Stimulated activated CD8-positive, alpha-beta memory T cell treated with anti-CD3 and anti-CD28 coated beads, Interleukin-4, amount 100 ng/mL, for 24 hours (primary cell): Measurements from ENCODE around the gene RHOB.
"Not testable (repeated sequence)": the region's sequence is repeated elsewhere in the genome, so short reads cannot be mapped to it uniquely, and the experiment has no call there.

Source experiments
- DNase-seq: peaks from one replicate; pipeline ENCODE4 v3.0.0-alpha.2; 2020; ENCODE audit warnings: low read depth

RHOB gene

DNA sequence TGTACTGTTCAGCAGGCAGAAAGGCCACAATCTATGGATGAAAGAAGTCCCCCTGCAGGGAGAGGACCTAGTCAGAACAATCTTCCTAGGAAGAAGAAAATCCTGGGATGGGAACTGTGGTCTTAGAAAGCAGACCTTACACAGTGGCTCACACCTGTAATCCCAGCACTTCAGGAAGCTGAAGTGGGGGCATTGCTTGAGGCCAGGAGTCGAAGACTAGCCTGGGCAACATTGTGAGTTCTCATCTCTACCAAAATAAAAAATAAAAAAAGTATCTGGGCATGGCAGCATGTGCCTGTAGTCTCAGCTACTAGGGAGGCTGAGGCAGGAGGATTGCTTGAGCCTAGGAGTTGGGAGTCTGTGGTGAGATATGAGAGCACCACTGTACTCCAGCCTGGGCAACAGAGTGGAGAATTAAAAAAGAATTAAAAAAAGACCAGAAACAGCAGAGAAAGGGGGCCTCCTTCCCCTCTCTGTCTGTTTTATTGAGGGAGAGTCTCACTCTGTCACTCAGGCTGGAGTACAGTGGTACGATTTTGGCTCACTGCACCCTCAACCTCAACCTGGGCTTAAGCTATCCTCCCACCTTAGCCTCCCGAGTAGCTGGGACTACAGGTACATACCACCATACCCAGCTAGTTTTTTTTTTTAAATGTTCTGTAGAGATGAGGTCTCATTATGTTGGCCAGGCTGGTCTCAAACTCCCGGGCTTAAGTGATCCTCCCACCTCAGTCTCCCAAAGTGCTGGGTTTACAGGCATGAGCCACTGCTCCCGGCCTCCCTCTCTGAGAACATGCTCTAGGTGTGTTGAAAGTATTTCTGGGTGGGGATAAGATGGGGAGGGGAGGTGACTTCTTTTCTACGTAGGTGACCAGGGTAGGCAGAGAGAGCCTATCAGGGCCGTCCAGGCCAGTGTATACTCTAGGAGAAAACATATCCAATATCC, 7.4 kb downstream of the RHOB start:
- DNase-seq: no peak

DNA sequence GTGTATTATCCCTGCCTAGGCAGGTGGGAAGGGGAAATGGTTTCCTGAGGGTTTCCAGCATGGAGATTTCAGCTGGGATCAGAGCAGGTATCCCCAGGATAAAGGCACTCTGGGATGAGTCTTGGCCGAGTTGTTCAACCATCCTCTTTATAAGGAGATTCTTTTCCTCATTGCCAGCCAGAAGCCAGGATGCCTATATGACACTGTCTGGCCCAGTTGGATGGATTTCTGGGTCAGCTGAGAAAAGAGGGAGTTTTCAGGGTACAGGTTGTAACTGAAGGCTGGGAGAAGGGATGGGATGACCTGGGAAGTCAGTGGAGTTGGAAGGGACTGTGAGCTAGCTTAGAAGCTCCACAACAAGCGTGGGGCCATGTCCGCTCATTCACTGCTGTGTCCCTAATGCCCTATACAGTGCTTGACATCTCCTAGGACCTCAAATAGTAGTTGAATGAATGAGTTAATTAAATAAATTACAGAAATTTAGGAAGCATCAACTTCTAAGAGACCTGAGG, 8.3 kb downstream of the RHOB start:
- no peak for DNase-seq

DNA sequence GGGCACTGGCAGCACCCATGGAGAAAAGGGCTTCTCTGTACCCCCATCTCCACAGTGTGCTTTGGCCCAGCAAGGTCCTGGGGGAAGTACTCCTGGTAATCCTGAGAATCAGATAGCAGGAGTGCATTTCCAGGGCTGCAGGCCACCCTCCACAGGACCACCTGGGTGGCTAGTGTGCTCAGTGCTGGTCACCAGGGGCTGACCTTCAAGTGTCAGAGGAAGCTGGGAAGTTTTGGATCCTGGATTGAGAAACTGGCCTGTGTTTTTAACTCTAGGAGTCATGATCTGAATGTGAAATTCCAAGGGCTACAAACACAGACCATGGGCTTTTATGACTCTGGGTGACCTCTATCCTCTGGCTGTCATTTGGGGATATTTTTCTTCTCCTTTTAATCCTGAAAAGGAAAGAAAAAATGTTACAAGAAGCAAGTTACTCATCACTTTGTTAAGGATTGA, 9.3 kb downstream of the RHOB start:
- DNase-seq: no peak

DNA sequence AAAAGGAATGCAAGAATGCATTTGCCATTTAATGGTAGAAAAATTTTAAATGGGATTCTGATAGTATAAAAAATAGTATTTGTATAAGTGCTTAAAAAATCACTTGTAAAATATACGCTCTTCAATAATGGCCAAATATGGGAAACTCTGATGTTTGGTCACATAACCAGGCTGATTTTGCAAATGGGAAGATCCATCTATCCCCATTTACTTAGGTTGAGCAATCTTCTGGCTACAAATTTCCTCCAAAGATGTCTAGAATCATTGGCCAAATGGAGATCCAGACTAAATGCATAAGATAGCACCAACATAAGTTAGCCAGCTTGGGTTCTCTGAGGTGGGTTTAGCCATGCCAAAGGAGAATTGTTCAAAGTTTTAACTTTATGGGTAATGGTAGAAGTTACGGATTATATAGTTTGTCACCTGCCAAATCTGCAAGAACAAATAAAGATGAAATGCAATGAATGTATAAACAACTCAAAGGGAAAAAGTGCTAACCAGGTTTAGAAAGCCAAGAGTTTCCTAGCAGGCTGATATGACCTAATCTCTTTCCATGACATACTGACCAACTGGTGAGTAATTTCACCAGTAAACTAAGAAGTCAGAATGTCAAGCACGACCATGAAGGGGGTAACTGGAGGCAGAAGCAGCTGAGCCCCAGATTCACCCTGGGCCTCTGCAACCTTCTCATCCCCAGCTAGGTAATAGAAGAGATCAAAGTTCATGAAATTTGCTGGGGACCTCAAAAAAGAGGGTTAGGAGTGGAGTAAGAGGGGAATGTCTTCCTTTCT, 10.0 kb downstream of the RHOB start:
- no peak for DNase-seq

DNA sequence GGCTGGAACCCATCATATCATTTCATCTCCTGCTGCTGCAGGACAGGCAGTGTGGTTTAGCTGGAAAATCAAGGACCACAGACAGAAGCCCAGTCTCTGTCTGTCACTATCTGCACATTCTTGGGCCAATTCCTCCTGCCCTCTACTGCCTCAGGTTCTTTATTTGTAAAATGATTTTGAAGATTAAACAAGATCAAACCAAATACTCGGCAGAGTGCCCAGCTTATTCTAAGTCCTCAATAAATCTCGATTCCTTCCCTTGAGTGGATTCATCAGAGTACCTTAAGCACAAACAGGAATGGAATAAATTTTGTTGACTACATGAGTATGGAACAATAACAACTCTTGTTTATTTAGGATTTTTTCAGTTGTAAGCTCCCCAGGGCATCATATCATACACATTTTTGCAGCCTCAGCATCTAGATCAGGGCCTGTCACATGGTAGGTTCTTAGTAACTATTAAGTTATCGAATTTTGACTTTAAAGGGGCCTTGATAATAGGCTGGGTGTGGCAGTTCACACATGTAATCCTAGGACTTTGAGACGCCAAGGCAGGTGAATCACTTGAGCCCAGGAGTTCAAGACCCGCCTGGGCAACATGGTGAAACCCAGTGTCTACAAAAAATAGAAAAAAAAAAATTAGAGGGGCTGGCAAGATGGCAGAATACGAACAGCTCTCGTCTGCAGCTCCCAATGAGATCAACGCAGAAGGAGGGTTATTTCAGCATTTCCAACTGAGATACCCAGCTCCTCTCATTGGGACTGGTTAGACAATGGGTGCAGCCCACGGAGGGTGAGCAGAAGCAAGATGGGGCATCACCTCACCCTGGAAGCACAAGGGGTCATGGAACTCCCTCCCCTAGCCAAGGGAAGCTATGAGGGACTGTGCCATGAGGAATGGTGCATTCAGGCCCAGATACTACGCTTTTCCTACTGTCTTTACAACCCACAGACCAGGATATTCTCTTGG, 11.1 kb downstream of the RHOB start:
- no peak for DNase-seq

DNA sequence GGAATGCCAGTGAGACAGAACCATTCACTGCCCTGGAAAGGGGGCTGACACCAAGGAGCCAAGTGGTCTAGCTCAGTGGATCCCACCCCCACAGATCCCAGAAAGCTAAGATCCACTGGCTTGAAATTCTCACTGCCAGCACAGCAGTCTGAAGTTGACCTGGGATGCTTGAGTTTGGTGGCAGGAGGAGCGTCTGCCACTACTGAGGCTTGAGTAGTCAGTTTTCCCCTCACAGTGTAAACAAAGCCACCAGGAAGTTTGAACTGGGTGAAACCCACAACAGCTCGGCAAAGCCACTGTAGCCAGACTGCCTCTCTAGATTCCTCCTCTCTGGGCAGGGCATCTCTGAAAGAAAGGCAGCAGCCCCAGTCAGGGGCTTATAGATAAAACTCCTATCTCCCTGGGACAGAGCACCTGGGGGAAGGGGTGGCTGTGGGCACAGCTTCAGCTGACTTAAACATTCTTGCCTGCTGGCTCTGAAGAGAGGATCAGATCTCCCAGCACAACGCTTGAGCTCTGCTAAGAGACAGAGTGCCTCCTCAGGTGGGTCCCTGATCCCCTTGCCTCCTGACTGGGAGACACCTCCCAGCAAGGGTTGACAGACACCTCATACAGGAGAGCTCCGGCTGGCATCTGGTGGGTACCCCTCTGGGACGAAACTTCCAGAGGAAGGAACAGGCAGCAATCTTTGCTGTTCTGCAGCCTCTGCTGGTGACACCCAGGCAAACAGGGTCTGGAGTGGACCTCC, 12.0 kb downstream of the RHOB start:
- DNase-seq: not testable (repeated sequence)

DNA sequence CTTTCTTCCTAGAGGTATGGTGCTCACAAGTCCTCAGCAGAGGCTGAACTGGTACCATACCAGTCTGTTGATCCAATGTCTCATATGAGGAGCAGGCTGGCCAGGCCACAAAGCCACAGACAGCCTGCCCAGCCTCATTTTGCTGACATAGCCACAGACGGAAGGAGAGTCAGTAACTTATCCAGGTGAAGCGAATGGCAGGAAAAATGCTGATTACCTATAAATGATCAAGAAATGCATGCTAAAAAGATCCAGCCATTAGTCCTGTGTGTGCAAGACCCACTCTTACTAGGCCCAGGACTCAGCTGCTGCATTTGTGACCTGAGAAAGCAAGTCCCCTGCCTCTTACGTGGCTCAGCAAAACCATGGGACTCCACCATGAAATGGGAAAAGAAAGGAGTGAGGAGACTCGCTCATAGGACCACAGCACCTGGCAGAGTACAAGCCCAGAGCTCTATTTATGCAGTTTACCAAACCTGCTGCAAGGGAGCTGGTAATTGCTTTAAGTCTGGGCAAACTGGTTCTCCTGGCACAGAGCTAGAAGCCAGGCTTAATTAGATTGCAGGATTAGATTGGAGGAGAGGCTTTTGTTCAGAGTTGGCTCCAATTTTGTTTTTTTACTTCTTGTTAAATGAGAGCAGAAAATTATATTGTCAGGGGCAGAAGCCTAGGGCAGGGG, 19.0 kb downstream of the RHOB start:
- no peak for DNase-seq

DNA sequence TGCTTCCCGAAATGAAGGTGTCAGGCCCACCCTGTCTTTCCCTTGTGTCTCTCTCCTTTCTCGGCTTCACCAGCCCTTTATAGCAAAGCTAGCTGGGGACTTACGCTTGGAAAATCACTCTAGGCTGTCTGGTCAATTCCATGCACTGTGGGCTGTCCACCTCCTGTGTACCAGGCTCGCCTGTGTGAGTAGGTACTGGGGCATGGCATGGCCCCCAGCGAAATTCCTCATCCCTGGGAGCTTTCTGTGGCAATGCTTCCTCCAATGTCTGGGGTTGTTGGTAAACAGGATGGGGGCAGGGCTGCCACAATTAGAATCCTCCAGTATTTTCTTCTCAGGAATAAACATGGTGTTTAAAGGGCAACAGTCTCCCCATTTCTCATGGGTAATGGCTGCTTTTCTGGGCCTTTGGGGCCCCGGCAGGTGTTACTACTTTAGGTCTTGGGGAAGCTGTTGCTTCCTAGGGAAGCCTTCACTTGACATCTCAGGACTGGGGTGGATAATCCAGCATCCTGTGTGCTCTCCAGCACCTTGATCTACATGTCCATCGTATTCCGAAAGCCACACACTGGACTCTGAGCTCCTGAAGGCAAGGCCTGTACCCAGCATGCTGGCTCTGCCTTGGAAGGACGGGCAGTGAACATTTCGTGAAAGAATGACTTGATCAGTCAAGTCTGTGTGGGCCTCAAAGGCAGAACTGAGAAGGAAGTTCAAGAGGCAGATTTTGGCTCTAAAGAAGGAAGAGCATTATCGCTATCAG, 21.1 kb downstream of the RHOB start:
- DNase-seq: no peak

DNA sequence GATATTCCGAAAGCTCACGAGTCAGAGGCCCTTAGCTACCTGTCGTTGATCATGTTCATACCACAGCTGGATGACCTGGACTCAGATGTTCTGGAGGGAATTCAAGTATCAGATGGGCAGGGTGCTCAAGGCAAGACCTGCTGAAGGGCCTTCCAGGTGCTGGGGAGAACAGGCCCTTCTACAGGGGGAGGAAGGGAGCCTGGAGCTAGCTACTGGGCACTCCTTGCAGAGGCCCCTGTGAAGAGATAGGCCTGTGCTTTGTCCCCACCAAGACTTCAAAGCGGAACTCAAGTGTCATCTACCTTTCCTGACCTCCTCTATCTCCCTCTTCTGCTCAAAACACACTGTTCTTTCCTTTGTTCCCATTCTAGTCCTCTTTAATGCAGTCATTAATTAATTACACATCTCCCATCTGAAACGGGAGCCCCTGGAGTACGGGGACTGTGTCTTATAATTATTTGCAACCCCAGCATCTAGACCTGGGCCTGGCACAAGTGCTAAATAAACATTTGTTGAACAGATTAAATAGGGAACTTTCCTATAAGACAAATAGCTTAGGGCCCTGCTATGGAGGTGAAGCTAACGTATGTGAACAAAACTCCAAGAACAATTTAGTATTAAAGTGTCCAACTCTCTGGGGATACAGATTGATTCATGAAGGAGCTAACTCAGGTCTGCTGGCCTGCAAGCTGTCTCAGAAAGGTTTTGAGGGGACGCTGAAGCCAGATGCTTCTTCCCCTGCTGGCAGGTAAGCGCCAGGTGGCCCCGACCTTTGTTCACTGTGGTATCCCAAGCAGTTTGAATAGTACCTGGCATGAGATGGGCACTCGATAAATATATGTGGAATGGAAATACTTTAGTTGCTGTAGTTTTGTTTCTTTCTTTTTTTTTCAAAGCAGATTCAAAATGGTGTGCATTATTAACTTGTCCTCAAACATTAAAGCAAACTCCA, 22.0 kb downstream of the RHOB start:
- DNase-seq: no peak

DNA sequence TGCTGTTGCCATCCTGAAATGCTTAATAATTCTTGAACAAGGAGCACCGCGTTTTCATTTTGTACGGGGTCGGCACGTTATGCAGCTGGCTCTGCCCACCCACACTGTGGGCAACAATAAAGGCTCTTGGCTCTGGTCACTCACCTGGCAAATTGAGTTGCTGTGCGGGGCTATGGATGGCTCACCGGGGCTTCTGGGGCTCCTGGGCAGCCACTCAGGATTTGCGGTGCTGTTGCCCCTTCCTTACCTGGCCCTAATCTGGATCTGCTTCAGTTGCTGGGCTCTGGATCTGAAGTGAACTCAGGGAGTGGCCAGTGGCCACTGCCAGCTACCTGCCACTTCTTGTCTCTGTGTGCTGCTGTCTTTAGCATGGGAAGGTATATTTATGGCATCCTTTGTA, 22.7 kb downstream of the RHOB start:
- DNase-seq: no peak

DNA sequence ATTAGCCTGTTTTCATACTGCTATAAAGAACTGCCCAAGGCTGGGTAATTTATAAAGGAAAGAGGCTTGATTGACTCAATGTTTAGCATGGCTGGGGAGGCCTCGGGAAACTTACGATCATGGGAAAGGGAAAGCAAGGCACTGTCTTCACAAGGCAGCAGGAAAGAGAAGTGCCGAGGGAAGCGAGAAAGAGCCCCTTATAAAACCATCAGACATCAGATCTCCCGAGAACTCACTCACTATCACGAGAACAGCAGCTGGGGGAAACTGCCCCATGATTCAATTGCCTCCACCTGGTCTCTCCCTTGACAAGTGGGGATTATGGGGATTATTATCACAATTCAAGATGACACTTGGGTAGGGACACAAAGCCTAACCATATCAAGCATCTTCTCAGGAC, 23.3 kb downstream of the RHOB start:
- no peak for DNase-seq

DNA sequence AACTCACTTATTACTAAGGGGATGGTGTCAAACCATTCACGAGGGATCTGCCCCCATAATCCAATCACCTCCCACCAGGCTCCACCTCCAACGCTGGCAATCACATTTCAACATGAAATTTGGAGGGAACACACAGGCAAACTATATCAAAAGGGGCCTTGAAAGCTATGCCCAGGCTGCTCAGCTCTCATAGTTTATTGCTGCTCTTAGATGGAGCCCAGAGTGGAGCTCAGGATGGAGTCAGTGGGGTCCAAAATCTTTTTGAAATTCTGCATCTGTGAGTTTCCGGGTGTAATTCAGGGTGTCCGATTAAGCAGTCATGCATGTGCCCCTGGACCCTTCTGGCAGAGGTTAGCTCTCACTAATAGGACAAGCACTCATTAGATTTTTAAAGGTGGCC, 24.3 kb downstream of the RHOB start:
- DNase-seq: no peak

DNA sequence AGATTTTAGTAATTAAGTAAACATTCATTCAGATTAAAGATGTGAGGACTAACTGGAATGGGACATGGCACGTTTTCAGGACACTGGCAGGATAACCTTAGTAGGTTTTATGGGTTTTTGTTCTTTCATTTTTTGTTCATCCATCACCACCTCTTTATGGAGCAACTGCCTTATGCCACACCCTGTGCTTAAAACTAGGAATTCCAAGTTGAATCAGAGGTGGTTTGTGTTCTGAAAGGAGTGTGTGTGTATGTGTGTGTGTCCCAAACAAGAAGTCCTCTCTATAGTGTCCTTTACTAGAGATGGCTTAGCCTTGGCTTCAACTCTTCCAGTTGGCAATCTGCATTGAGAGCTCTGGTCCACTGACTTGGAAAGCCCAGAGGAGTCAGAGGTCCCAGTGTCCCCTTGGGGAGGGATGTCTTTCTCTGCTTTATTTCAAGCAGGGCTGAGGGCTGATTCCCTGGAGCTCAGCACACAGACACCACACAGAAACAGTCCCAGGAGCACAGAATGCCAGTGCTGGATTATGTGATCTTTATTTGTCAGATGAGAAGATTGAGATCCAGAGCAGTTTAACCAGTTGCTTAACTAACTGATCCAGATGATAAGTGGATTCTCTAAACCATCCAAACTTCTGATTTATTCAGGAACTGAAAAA, 25.2 kb downstream of the RHOB start:
- DNase-seq: no peak

DNA sequence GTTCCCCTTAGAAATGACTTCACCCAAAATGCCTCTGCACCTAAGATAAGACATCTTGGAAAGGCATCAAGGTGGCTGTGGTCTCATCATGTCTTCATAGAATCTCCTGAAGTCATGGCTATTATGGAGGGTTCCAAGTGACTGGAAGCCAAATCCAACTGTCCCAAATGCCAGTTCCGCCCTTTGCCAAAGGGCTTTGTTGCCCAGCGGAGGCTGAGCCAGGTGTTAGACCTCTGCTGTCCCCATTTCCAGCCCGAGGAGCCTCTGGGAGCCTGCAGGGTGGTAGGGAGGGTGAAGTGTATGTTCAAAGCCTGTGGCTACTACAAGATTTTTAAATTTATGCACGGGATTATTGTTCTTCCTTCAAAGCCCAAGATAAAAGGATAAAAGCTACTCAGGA, 25.7 kb downstream of the RHOB start:
- DNase-seq: no peak

DNA sequence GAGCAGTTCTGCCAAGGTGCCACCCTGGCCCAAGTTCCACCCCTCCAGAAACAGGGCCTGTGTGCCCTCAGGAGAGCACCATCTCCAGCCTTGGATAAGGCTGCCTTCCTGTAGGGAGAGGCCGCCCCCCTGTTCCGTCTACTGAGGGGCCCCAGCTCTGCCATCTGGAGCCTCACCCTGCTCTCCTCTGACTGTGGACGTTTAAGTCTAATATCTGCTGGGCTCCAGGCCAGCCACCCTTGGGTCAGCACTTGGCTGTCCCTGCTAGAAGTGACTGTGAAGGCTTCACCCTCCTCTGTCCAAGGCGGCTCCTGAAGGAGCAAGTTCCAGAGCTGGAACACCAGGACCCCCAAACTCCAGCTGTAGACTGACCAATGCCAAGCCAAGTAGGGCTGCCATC, 26.3 kb downstream of the RHOB start:
- DNase-seq: no peak

DNA sequence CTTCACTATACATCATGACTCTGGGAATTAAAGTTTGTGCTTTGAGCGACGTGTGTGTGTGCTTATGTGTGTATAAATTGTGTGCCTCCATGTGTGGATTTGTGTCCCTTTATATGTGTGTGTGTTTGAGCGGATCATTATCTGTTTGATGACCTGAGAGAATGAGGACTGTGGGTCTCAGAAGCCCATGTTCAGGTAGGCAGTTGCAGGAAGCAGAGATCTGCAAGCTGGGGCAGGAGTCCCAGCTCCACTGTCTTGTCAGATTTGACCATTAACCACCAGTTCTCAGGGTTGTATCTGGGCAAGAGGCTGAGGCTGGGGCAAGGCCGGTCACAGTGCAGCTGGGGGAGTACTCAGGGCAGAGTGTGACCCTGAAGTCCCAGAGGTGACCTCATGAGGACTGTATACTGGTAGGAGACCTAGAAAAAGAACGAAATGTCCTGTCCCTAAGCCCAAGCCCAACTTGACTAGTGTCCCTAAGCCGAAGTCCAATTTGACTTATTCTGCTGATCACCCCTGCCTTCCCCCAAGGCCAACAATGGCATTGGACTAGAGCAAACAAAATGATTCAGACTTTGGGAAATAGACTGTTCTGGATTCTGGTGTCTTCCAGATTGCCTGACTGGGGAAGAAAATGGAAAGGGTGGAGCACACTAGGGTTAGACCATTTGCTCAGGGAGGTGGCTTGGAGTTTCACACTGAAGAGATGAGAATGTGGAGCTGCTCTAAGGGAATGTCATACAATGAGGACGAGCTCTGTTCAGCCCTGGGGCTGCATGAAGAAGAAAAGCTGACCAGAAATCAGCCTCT, 28.1 kb downstream of the RHOB start:
- DNase-seq: no peak

DNA sequence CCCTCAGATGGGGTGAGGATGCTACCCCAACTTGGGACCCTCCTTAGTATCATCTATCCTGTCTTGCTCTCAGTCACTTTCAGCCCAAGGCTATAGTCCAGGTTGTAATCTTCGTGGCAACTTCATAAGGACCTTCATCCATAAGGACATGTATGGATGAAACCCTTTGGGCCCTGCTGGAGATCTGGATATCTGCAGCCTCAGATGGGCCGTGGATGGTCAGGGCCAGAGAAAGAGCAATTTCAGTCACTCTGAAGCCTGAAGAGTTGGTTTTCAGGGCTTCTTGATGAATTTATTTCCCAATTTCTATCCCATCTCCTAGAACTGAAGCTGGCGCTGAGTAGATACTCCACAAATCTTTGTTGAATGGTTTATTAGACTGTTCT, 28.7 kb downstream of the RHOB start:
- DNase-seq: no peak
